GM18526 (cell line): ENCODE measurements around the gene PACS2.

Source experiments
- POLR2A ChIP-seq: IDR thresholded peaks from 3 replicates; pipeline ENCODE4 v1.6.1; 2011; ENCODE audit not compliant: insufficient read length; ENCODE audit errors: extremely low read depth

PACS2 gene

GRCh38 chr14:105368032-105368417, 53.5 kb downstream of the PACS2 start:
- no peak for TF ChIP-seq POLR2A

GRCh38 chr14:105368426-105368825, 53.9 kb downstream of the PACS2 start:
- TF ChIP-seq POLR2A: no peak

GRCh38 chr14:105368910-105369652, 54.5 kb downstream of the PACS2 start:
- TF ChIP-seq POLR2A: no peak

- TF ChIP-seq POLR2A: no peak
Measured at GRCh38 chr14:105369653-105370040, 55.1 kb downstream of the PACS2 start.

- no peak for TF ChIP-seq POLR2A
Measured at GRCh38 chr14:105374389-105374788, 59.8 kb downstream of the PACS2 start.

- no peak for TF ChIP-seq POLR2A
Measured at GRCh38 chr14:105375635-105376057, 61.1 kb downstream of the PACS2 start.

GRCh38 chr14:105376521-105377440, 62.2 kb downstream of the PACS2 start:
- no peak for TF ChIP-seq POLR2A

GRCh38 chr14:105377555-105378182, 63.1 kb downstream of the PACS2 start:
- no peak for TF ChIP-seq POLR2A

GRCh38 chr14:105378199-105378598, 63.7 kb downstream of the PACS2 start:
- no peak for TF ChIP-seq POLR2A

- no peak for TF ChIP-seq POLR2A
Measured at GRCh38 chr14:105378873-105379685, 64.5 kb downstream of the PACS2 start.

- TF ChIP-seq POLR2A: no peak
Measured at GRCh38 chr14:105379946-105380345, 65.4 kb downstream of the PACS2 start.

- no peak for TF ChIP-seq POLR2A
Measured at GRCh38 chr14:105380756-105381155, 66.2 kb downstream of the PACS2 start.

- no peak for TF ChIP-seq POLR2A
Measured at GRCh38 chr14:105381446-105382342, 67.1 kb downstream of the PACS2 start.
